OCI-LY7 (cell line): ENCODE data around the gene ASIC2.

Experiments used
- CTCF ChIP-seq: fragments of 200-600 bp; sonication (generic); conservative IDR thresholded peaks from 2 replicates; pipeline ENCODE4 v1.5.1; 2014; ENCODE audit warnings: mild to moderate bottlenecking, antibody characterized with exemption, low read length, moderate library complexity, mixed read lengths
- EZH2phosphoT487 ChIP-seq: fragments of 200-600 bp; sonication (generic); IDR thresholded peaks from 2 replicates; pipeline ENCODE4 v1.6.1; 2018; ENCODE audit warnings: low read depth, borderline replicate concordance, mild to moderate bottlenecking, mixed run types, antibody characterized with exemption, low read length, moderate library complexity, mixed read lengths

GRCh38 chr17:33015716-33016346, 277.3 kb downstream of the ASIC2 start:
- TF ChIP-seq CTCF (no peak), EZH2phosphoT487 (no peak)
